Mesothelial cell of epicardium (in vitro differentiated cells): ENCODE measurements around the gene YIPF2. TPM values are rescaled to one million over a fixed set of nuclear protein-coding genes. Genes with fewer than 3 reads are reported as not detected.
"Not testable (repeated sequence)": the region's sequence is repeated elsewhere in the genome, so short reads cannot be mapped to it uniquely, and the experiment has no call there.

Experiments
- DNase-seq, 2 experiments: peaks; one replicate each; pipeline ENCODE4 v3.0.0; 2021; ENCODE audit warnings: low spot score in 2 of 2; ENCODE audit not compliant: unreplicated experiment in 2 of 2
- H3K27ac Mint-ChIP-seq: 2 replicates; pipeline ENCODE4 v1.8.0; 2021; ENCODE audit warnings: mixed read lengths
- H3K27me3 Mint-ChIP-seq: 2 replicates; pipeline ENCODE4 v1.8.0; 2021; ENCODE audit warnings: low read depth, mixed read lengths
- H3K36me3 Mint-ChIP-seq: 2 replicates; pipeline ENCODE4 v1.8.0; 2021; ENCODE audit warnings: mixed read lengths
- H3K4me1 Mint-ChIP-seq: 2 replicates; pipeline ENCODE4 v1.8.0; 2021; ENCODE audit warnings: mixed read lengths
- H3K4me3 Mint-ChIP-seq: 2 replicates; pipeline ENCODE4 v1.8.0; 2021; ENCODE audit warnings: mild to moderate bottlenecking, moderate library complexity, mixed read lengths
- H3K9me3 Mint-ChIP-seq: 2 replicates; pipeline ENCODE4 v1.8.0; 2021; ENCODE audit warnings: mixed read lengths
- CTCF ChIP-seq: fragments of 200-600 bp; sonication (generic); IDR thresholded peaks from one replicate; pipeline ENCODE4 v1.5.0; 2021; ENCODE audit warnings: antibody characterized with exemption; ENCODE audit not compliant: unreplicated experiment
- total RNA-seq: library from RNA; stranded (reverse); gene quantifications from 3 replicates; pipeline ENCODE4 v1.2.1, GENCODE V29; 2021

The YIPF2 gene
- total RNA-seq, 1 donor from 2014 or later, result 62.8 TPM

DNA sequence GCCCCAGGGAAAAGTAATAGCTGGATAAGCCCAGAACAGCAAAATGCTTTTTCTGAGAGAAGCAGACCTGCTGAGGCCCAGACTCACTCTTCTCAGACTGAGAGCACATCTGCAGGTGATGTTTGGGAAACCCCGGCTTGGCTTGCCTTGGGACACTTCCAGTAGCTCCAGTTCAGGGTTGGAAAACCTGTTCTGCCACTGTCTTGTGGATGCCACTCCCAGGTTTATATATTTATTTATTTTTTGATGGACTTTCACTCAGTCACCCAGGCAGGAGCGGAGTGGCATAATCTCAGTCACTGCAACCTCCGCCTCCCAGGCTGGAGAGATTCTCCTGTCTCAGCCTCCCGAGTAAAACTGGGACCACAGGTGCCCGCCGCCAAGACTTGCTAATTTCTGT lies 24.4 kb upstream of the YIPF2 start:
- peaks cover 3% of the 10 kb centered on the region for H3K4me1 Mint-ChIP-seq
- no peak overlapping the region for H3K4me3 Mint-ChIP-seq
- DNase-seq, result no peak
- TF ChIP-seq CTCF, result no peak
- peak overlapping the region; percentile 82 for H3K27ac Mint-ChIP-seq
- no peaks in the 10 kb centered on the region for H3K36me3 Mint-ChIP-seq
- no peaks in the 10 kb centered on the region for H3K27me3 Mint-ChIP-seq
- no peaks in the 10 kb centered on the region for H3K9me3 Mint-ChIP-seq

DNA sequence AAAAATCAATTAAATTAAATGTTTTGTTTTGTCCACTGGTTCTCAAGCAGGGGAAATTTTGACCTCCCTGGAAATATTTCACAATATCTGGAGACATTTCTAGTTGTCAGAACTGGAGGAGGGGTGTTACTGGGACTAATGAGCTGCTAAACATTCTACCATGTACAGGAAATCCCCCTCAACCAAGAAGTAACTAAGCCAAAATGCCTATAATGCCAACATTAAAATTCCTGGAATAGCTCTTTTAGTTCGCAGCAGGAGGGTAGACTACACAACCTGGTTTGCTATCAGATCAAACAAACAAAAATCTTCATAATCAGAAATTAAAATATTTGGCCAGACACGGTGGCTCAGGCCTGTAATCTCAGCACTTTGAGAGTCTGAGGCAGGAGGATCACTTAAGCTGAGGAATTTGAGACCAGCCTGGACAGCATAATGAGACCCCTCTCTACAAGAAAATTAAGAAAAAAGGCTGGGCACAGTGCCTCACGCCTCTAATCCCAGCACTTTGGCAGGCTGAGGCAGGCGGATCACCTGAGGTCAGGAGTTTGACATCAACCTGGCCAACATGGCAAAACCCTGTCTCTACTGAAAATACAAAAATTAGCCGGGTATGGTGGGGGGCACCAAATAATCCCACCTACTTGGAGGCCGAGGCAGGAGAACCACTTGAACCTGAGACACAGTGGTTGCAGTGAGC lies 18.7 kb upstream of the YIPF2 start:
- Mint-ChIP-seq H3K4me1 (peaks cover 6% of the 10 kb centered on the region), H3K27ac (peak overlapping the region; percentile 84)
- DNase-seq, result no peak

DNA sequence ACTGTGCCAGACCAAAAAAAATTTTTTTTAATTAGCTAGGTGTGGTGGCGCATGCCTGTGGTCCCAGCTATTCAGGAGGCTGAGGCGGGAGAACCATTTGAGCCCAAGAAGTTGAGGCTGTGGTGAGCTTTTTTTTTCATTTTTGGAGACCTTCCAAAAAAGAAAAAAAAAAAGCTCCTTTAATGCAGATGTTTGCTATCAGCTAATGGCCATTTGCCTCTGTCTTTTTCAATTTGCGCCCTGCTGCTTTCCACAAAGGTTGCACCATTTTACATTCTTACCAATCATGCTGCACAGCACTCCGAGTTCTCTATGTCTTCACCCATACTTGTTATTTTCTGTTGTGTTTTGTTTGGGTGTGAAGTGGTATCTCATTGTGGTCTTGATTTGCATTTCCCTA lies 16.8 kb upstream of the YIPF2 start:
- no peak for TF ChIP-seq CTCF
- no peaks in the 10 kb centered on the region for H3K9me3 Mint-ChIP-seq
- DNase-seq, result no peak
- no peaks in the 10 kb centered on the region for H3K27me3 Mint-ChIP-seq
- no peaks in the 10 kb centered on the region for H3K36me3 Mint-ChIP-seq
- H3K4me3 Mint-ChIP-seq, result no peak overlapping the region
- H3K4me1 Mint-ChIP-seq, result peaks cover 6% of the 10 kb centered on the region
- no peak overlapping the region for H3K27ac Mint-ChIP-seq

More for the DNA sequence above, 18.7 kb upstream of the YIPF2 start:
- Mint-ChIP-seq H3K36me3 (no peaks in the 10 kb centered on the region), H3K4me3 (no peak overlapping the region), H3K9me3 (no peaks in the 10 kb centered on the region), H3K27me3 (no peaks in the 10 kb centered on the region)
- TF ChIP-seq CTCF, result no peak

DNA sequence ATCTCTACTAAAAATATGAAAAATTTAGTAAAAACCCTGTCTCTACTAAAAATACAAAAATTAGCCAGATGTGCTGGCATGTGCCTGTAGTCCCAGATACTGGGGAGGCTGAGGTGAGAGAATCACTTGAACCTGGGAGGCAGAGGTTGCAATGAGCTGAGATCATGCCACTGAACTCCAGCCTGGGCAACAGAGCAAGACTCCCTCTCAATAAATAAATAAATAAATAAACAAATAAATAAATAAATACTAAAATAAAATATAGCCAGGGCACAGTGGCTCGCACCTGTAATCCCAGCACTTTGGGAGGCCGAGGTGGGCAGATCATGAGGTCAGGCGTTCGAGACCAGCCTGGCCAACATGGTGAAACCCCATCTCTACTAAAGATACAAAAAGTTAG lies 15.0 kb upstream of the YIPF2 start:
- H3K9me3 Mint-ChIP-seq, H3K36me3 Mint-ChIP-seq, H3K27ac Mint-ChIP-seq, H3K4me1 Mint-ChIP-seq, DNase-seq, H3K27me3 Mint-ChIP-seq, H3K4me3 Mint-ChIP-seq: not testable (repeated sequence)

DNA sequence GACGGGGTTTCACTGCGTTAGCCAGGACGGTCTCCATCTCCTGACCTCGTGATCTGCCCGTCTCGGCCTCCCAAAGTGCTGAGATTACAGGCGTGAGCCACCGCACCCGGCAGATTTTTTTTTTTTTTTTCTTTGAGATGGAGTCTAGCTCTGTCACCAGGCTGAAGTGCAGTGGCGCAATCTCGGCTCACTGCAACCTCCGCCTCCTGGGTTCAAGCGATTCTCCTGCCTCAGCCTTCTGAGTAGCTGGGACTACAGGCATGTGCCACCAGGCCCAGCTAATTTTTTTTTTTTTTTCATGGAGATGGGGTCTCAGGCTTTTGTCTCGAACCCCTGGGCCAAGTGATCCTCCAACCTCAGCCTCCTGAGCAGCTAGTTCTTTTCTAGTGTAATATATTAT lies 13.2 kb upstream of the YIPF2 start:
- not testable (repeated sequence) for H3K4me1 Mint-ChIP-seq, H3K27me3 Mint-ChIP-seq, H3K4me3 Mint-ChIP-seq, H3K9me3 Mint-ChIP-seq, H3K27ac Mint-ChIP-seq, DNase-seq, H3K36me3 Mint-ChIP-seq

DNA sequence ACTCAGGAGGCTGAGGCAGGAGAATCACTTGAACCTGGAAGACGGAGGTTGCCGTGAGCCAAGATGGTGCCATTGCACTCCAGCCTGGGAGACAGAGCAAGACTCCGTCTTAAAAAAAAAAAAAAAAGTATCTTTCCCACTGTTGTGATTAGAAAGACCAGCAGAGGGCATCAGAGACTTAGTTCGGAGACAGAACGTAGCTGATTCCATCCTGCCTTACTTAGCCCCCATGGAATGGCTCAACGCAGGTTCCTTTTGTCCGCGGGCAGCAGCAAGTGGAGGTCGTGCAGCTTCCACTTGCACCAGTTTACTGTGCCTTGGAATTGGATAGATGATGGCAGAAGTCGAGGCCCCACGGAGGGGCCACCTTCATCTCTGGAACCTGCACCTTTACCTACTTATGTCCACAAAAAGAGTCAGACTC lies 8.2 kb upstream of the YIPF2 start:
- TF ChIP-seq CTCF, result peak; percentile 56
- Mint-ChIP-seq H3K36me3 (peaks cover 1% of the 10 kb centered on the region), H3K4me3 (peak overlapping the region; percentile 50), H3K9me3 (no peaks in the 10 kb centered on the region), H3K27ac (peak overlapping the region; percentile 83), H3K4me1 (no peaks in the 10 kb centered on the region), H3K27me3 (no peaks in the 10 kb centered on the region)
- peak in 1 of 2 experiments; percentile 54 for DNase-seq
